Activated CD4-positive, CD25-positive, alpha-beta regulatory T cell treated with anti-CD3 and anti-CD28 coated beads, Interleukin-2, amount 50 U/mL, for 16 hours (primary cell): ENCODE data around the gene TRPT1.

Source experiments
- DNase-seq: peaks from one replicate; pipeline ENCODE4 v3.0.0-alpha.2; 2020; ENCODE audit warnings: low read depth, low spot score

TRPT1 gene

GRCh38 chr11:64178951-64179639, 46.9 kb downstream of the TRPT1 start:
- DNase-seq, result no peak

GRCh38 chr11:64178203-64178602, 47.8 kb downstream of the TRPT1 start:
- no peak for DNase-seq

GRCh38 chr11:64176751-64177150, 49.2 kb downstream of the TRPT1 start:
- DNase-seq, result no peak
